Activated naive CD8-positive, alpha-beta T cell treated with anti-CD3 and anti-CD28 coated beads for 36 hours (primary cell): ENCODE measurements around the gene INSR. TPM values are rescaled to one million over a fixed set of nuclear protein-coding genes. Genes with fewer than 3 reads are reported as not detected.

ENCODE experiments used
- DNase-seq: peaks from one replicate; pipeline ENCODE4 v3.0.0; 2021
- H3K27ac Mint-ChIP-seq: one replicate; pipeline ENCODE4 v1.8.0; 2022; ENCODE audit warnings: mild to moderate bottlenecking, moderate library complexity, mixed read lengths
- H3K27me3 Mint-ChIP-seq: one replicate; pipeline ENCODE4 v1.8.0; 2022; ENCODE audit warnings: mild to moderate bottlenecking, mixed read lengths
- H3K36me3 Mint-ChIP-seq: one replicate; pipeline ENCODE4 v1.8.0; 2021; ENCODE audit warnings: mild to moderate bottlenecking, mixed read lengths
- H3K4me1 Mint-ChIP-seq: one replicate; pipeline ENCODE4 v1.8.0; 2021; ENCODE audit warnings: mixed read lengths
- H3K4me3 Mint-ChIP-seq: one replicate; pipeline ENCODE4 v1.8.0; 2022; ENCODE audit warnings: mild to moderate bottlenecking, moderate library complexity, mixed read lengths
- H3K9me3 Mint-ChIP-seq: one replicate; pipeline ENCODE4 v1.8.0; 2022; ENCODE audit warnings: mixed read lengths
- total RNA-seq, 2 experiments: library from RNA; stranded (reverse); gene quantifications; one replicate each; pipeline ENCODE4 v1.2.3, GENCODE V29; 2021

INSR gene
- total RNA-seq: 1 to 10 TPM; 1.2 to 1.4 TPM

DNA sequence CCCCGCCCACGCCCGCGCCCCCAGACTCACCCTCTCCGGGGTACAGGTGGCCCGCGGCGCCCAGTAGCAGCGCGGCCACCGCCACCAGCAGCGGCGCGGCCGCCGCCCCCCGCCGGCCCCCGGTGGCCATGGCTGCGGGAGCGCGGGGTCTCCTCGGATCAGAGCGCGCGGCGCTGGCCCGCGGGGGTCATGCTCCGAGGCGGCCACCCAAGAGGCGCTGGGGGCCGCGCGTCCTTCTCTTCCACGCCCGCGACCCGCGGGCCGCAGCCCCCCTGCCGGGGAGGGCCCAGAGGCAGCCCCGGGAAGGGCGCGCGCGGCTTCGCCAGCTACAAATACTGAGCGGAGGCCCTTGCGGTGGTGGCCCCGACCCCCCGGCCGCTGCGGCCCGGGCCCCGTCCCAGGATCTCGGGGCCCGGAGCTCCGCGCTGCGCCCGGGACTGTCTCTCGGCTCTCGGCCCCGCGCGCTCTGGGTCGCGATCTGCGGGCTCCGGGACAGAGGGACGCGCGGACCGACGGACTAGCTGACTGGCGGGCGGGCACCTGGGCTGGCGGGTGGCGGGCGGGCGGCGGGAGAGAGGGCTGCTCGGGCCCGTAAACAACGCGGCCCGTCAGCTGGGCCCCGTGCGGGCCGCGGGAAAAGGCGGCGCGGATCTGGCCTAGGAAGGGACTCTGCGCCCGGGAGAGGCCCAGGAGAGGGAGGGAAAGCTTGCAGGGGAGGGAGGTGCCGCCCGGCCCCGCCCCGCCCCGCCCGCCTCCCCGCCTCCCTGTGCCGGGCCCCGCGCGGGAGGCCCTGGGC, at the start of gene INSR:
INSR (minus strand) TSS at position 653 of the 796 bp plus-strand sequence; CDS start at position 130, 523 bp downstream.
- H3K4me3 Mint-ChIP-seq: peak within 1 kb of the TSS; percentile 75

GRCh38 chr19:7342143-7342542, 47.9 kb upstream of the INSR start:
- no peak for DNase-seq
- Mint-ChIP-seq H3K9me3 (no peaks in the 10 kb centered on the region), H3K36me3 (no peaks in the 10 kb centered on the region), H3K27ac (no peak overlapping the region), H3K4me3 (no peak overlapping the region), H3K27me3 (peaks cover 3% of the 10 kb centered on the region), H3K4me1 (peaks cover 41% of the 10 kb centered on the region)

More for the DNA sequence above, at the start of gene INSR:
- Mint-ChIP-seq H3K36me3 (no peaks in the 10 kb centered on the region), H3K9me3 (no peaks in the 10 kb centered on the region), H3K27ac (no peak within 1 kb of the TSS), H3K4me1 (peaks cover 7% of the 10 kb centered on the region), H3K27me3 (peaks cover 57% of the 10 kb centered on the region)
- DNase-seq: peak; percentile 70

GRCh38 chr19:7340959-7341837, 47.0 kb upstream of the INSR start:
- peaks cover 3% of the 10 kb centered on the region for H3K27me3 Mint-ChIP-seq
- no peak overlapping the region for H3K4me3 Mint-ChIP-seq
- peak; percentile 77 for DNase-seq
- H3K9me3 Mint-ChIP-seq: peaks cover 4% of the 10 kb centered on the region
- H3K36me3 Mint-ChIP-seq: no peaks in the 10 kb centered on the region
- H3K4me1 Mint-ChIP-seq: peaks cover 40% of the 10 kb centered on the region
- H3K27ac Mint-ChIP-seq: no peak overlapping the region

DNA sequence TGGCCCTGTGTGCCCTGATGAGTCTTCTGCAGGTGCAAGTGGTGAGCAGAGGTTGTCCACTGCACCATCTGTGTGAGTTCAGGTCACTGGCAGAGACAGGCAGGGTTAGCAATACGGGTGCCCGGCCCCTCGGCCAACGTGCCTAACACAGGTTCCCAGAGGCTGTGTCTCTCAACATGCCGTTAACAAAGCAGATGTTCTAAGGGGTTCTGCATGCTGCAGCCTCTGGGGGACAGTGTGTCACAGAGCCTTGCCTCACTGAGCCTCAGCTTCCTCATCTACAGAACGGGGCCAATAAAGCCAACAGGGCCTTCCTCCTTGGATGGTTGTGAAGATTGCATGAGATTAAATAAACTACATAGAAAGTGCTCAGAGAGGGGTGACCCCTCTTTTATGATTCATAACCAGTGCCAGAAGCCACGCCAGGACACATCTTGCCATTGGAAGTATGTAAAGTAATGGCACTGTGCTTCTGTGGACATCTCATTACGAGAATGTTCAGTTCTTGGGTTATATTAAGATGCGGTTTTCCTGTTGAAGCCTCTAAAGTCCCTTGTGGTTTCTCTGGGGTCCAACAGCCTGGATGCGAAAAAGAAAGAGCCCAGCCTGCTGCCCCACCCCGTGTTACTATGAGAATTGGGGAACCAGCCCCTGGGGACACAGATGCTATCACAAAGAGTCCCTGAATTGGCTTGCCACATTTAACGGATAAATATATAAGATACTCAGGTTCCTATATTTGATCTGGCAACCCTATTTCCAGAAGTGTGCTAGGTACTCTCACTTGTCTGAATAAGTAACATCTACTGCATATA, 43.4 kb upstream of the INSR start:
- Mint-ChIP-seq H3K9me3 (peaks cover 4% of the 10 kb centered on the region), H3K27ac (peak overlapping the region; percentile 48)

GRCh38 chr19:7336321-7336973, 42.2 kb upstream of the INSR start:
- Mint-ChIP-seq H3K4me3 (no peak overlapping the region), H3K36me3 (no peaks in the 10 kb centered on the region), H3K9me3 (peaks cover 4% of the 10 kb centered on the region), H3K27me3 (peaks cover 3% of the 10 kb centered on the region), H3K4me1 (peaks cover 21% of the 10 kb centered on the region), H3K27ac (peak overlapping the region; percentile 56)
- DNase-seq: no peak

More for the DNA sequence above, 43.4 kb upstream of the INSR start:
- Mint-ChIP-seq H3K4me1 (peaks cover 21% of the 10 kb centered on the region), H3K27me3 (peaks cover 3% of the 10 kb centered on the region), H3K36me3 (no peaks in the 10 kb centered on the region), H3K4me3 (no peak overlapping the region)
- peak; percentile 40 for DNase-seq

- Mint-ChIP-seq H3K9me3 (peaks cover 4% of the 10 kb centered on the region), H3K4me3 (no peak overlapping the region), H3K36me3 (no peaks in the 10 kb centered on the region), H3K27me3 (no peaks in the 10 kb centered on the region), H3K27ac (no peak overlapping the region), H3K4me1 (peaks cover 13% of the 10 kb centered on the region)
- no peak for DNase-seq
These were observed 39.2 kb upstream of the INSR start for GRCh38 chr19:7333198-7334118.

GRCh38 chr19:7331446-7331845, 37.2 kb upstream of the INSR start:
- Mint-ChIP-seq H3K9me3 (no peaks in the 10 kb centered on the region), H3K36me3 (no peaks in the 10 kb centered on the region), H3K27me3 (no peaks in the 10 kb centered on the region), H3K27ac (no peak overlapping the region), H3K4me3 (no peak overlapping the region), H3K4me1 (no peaks in the 10 kb centered on the region)
- no peak for DNase-seq

DNA sequence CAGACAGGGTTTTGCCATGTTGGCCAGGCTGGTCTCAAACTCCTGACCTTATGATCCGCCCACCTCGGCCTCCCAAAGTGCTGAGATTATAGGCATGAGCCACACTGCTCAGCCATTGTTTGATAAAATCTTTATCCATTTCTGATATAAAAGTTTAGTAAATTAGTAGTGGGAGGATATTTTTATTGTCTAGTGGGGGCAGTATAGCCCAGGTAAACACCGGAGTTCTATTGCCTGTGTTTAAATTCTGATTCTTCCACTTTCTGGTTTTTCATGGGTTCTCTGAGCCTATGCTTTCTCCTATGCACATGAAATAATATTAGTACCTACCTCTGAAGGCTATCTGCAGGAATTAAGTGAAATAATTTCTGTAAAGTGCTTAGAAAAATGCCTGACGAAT, 34.4 kb upstream of the INSR start:
- DNase-seq: no peak
- Mint-ChIP-seq H3K4me1 (no peaks in the 10 kb centered on the region), H3K36me3 (no peaks in the 10 kb centered on the region), H3K9me3 (peaks cover 1% of the 10 kb centered on the region), H3K27me3 (no peaks in the 10 kb centered on the region), H3K4me3 (no peak overlapping the region), H3K27ac (no peak overlapping the region)

DNA sequence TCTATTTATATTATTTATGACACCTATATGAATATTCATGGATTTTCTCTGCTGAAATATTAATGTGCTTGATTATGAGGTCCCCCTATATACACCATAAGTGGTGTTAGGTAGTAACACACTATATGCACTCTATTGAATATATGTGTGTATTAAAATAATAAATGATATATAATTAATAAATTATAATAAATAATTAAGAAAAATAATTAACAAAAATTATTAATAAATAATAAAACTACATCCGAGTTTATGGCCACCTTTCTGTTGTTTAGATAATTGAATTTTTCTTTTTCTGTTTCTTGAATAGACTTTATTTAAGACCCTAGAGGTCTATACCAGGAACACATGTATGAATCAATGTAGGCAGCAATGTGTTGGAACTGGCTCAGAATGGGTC, 33.6 kb upstream of the INSR start:
- H3K4me3 Mint-ChIP-seq: no peak overlapping the region
- no peak for DNase-seq
- peaks cover 1% of the 10 kb centered on the region for H3K9me3 Mint-ChIP-seq
- no peak overlapping the region for H3K27ac Mint-ChIP-seq
- H3K4me1 Mint-ChIP-seq: no peaks in the 10 kb centered on the region
- no peaks in the 10 kb centered on the region for H3K36me3 Mint-ChIP-seq
- no peaks in the 10 kb centered on the region for H3K27me3 Mint-ChIP-seq

DNA sequence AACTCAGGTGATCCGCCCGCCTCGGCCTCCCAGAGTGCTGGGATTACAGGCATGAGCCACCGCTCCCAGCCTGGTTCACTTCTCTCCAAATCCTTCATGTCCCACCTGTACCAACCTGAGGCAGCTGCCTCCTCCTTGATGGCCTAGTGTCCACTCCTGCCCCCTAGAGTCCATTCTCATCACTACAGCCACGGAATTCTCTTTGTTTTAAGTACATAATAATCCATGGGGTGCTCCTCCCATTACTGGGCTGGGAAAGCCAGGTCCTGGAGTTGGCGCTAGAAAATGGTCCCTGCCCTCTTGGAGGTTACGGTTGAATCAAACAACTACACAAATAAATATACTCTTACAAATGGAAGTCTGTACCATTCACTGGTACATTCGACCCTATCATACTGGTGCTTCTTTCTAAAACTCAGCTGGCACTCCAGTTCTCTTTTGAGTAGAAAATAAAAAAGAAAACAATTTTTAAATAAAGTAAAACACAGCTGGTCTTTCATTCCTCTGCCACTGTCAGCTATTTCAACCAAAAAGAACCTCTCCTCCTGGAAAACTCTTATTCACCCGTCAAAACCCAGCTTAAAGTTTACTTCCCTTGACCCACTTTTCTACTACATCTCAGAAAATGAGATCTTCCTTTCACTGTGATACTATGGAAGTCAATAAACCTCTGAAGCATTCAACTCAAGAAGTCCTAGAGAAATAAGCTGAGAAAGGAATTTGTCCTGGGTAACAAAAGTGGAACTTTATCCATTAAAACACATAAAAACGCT, 32.1 kb upstream of the INSR start:
- H3K36me3 Mint-ChIP-seq: no peaks in the 10 kb centered on the region
- H3K27me3 Mint-ChIP-seq: no peaks in the 10 kb centered on the region
- H3K4me3 Mint-ChIP-seq: no peak overlapping the region
- H3K27ac Mint-ChIP-seq: no peak overlapping the region
- DNase-seq: peak; percentile 22
- peaks cover 1% of the 10 kb centered on the region for H3K9me3 Mint-ChIP-seq
- no peaks in the 10 kb centered on the region for H3K4me1 Mint-ChIP-seq

- no peaks in the 10 kb centered on the region for H3K36me3 Mint-ChIP-seq
These were observed 24.0 kb upstream of the INSR start for GRCh38 chr19:7318176-7318575.

DNA sequence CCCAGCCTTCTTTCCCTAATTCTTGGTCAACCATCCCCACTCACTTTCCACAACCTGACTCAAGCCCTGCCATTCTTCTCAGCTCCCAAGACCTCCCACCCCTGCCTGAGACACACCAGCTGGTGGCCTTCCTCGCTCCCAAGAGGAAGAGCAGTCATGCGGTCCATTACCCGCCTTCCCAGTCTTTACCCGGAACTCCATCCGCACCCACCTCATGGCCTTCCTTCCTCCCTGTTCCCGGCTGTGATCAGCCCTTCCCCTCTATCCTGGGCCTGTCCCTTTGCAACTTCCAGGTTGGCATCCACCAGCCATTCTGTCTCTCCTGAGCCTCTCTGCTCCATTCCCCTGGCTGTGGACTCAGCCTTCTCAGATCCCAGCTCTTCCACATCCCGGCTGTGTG, 18.6 kb upstream of the INSR start:
- H3K36me3 Mint-ChIP-seq: no peaks in the 10 kb centered on the region
- H3K27ac Mint-ChIP-seq: no peak overlapping the region
- no peak overlapping the region for H3K4me3 Mint-ChIP-seq
- H3K4me1 Mint-ChIP-seq: no peaks in the 10 kb centered on the region
- H3K27me3 Mint-ChIP-seq: no peaks in the 10 kb centered on the region
- DNase-seq: no peak
- no peaks in the 10 kb centered on the region for H3K9me3 Mint-ChIP-seq

More at GRCh38 chr19:7318176-7318575, 24.0 kb upstream of the INSR start:
- no peak for DNase-seq
- H3K4me1 Mint-ChIP-seq: no peaks in the 10 kb centered on the region
- no peaks in the 10 kb centered on the region for H3K27me3 Mint-ChIP-seq
- H3K9me3 Mint-ChIP-seq: peaks cover 5% of the 10 kb centered on the region
- no peak overlapping the region for H3K27ac Mint-ChIP-seq
- H3K4me3 Mint-ChIP-seq: no peak overlapping the region

DNA sequence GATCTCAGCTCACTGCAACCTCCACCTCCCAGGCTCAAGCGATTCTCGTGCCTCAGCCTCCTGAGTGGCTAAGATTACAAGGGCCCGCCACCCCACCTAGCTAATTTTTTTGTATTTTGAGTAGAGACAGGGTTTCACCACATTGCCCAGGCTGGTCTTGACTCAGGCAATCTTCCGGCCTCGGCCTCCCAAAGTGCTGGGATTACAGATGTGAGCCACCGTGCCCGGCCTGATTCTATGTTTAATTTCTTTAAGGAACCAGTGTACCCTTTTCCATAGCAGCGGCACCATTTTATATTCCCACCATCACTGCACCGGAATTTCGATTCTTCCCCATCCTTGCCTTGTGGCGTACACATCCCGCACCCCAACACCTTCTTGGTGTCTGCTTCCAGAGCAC, 17.7 kb upstream of the INSR start:
- Mint-ChIP-seq H3K27me3 (no peaks in the 10 kb centered on the region), H3K27ac (no peak overlapping the region), H3K36me3 (no peaks in the 10 kb centered on the region), H3K4me3 (no peak overlapping the region), H3K4me1 (no peaks in the 10 kb centered on the region), H3K9me3 (no peaks in the 10 kb centered on the region)
- DNase-seq: no peak
